ENCODE results near the gene RPL10A.

DNA sequence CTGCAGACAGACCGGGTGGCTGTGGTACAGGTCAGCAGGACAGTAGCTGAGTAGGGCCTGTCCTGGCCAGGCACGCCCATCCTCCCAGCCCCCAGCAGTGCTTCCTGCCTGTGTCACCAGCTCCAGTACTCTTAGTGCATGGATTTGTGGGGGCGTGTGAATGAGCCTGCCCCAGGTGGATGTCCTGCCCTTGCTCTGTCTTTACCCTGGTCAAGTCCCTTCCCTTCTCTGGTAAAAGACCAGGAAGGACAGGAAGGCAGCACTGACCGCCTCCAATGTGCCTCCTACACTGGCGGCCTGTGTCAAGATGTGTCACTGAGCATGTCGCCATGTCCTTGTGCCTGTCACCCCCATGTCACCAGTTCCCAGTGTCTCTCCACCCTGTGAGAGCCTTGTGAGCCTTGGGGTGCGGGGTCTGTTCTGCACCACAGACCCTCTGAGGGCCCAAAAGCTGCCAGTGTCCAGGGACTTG, 16.8 kb downstream of the RPL10A start:
- TF ChIP-seq, protein P1, sequence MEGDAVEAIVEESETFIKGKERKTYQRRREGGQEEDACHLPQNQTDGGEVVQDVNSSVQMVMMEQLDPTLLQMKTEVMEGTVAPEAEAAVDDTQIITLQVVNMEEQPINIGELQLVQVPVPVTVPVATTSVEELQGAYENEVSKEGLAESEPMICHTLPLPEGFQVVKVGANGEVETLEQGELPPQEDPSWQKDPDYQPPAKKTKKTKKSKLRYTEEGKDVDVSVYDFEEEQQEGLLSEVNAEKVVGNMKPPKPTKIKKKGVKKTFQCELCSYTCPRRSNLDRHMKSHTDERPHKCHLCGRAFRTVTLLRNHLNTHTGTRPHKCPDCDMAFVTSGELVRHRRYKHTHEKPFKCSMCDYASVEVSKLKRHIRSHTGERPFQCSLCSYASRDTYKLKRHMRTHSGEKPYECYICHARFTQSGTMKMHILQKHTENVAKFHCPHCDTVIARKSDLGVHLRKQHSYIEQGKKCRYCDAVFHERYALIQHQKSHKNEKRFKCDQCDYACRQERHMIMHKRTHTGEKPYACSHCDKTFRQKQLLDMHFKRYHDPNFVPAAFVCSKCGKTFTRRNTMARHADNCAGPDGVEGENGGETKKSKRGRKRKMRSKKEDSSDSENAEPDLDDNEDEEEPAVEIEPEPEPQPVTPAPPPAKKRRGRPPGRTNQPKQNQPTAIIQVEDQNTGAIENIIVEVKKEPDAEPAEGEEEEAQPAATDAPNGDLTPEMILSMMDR (IDR thresholded peaks at IDR 0.05): no peak
- no peak for TF ChIP-seq POLR2A (IDR thresholded peaks at IDR 0.05)
